ENCODE measurements around the gene HOXC9. TPM values are rescaled to one million over a fixed set of nuclear protein-coding genes. Genes with fewer than 3 reads are reported as not detected.
A peak's percentile ranks its signal among the peaks of the same experiment; 100 is the strongest.
"Not testable (repeated sequence)": the region's sequence is repeated elsewhere in the genome, so short reads cannot be mapped to it uniquely, and the experiment has no call there.

HOXC9 gene
- total and polyA plus RNA-seq, 2 of the 8 experiments (the other 6 are each of a cell fraction or from before 2014, with no cell fraction given): not detected

DNA sequence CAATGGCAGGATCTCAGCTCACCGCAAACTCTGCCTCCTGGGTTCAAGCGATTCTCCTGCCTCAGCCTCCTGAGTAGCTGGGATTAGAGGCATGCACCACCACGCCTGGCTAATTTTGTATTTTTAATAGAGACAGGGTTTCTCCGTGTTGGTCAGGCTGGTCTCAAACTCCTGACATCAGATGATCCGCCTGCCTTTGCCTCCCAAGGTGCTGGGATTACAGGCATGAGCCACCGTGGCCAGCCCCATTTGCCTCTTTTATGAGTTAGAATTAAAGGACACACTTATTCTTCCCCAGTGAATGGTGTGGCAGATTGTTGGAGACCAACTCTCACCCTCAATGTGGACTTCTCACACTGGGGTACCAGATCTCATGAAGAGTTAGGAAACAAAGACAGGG lies 42.1 kb downstream of the HOXC9 start:
- H3K23me2 ChIP-seq (ENCODE audit: low read depth, low read length); H3K4me1 ChIP-seq (replicated peaks in 1 of 4; ENCODE audit: control insufficient read depth in 3 of 4, insufficient read depth in 4 of 4, low read length in 3 of 4); H2BK12ac ChIP-seq (ENCODE audit: low read depth, low read length); H2BK20ac ChIP-seq (ENCODE audit: low read length); H2BK120ac ChIP-seq (replicated peaks; ENCODE audit: low read depth, low read length); H3K9me3 ChIP-seq (ENCODE audit: insufficient read depth in 2 of 2, low read depth in 1 of 2, low read length in 1 of 2); H3K79me1 ChIP-seq (ENCODE audit: low read depth, low read length); H3K9ac ChIP-seq (replicated peaks in 1 of 4; ENCODE audit: extremely low read depth in 1 of 4, low read depth in 3 of 4, low read length in 3 of 4); H3K14ac ChIP-seq (ENCODE audit: insufficient read length); H4K91ac ChIP-seq (replicated peaks; ENCODE audit: insufficient read length, low read length); H2AFZ ChIP-seq (ENCODE audit: low read length); H4K8ac ChIP-seq (ENCODE audit: extremely low read depth, insufficient read depth, low read length); POLR2A ChIA-PET (ENCODE audit: partially characterized antibody); H2BK5ac ChIP-seq (ENCODE audit: low read depth, low read length); H3K79me2 ChIP-seq (ENCODE audit: control insufficient read depth in 1 of 2, insufficient read depth in 2 of 2, low read length in 2 of 2); H3K23ac ChIP-seq (ENCODE audit: insufficient read length); H2BK15ac ChIP-seq (ENCODE audit: low read length); H2AK5ac ChIP-seq (ENCODE audit: low read depth, low read length); H3K36me3 ChIP-seq (ENCODE audit: control insufficient read depth in 2 of 4, insufficient read depth in 4 of 4, low read length in 3 of 4); H3K4me2 ChIP-seq (ENCODE audit: insufficient read depth in 1 of 2, low read depth in 2 of 2, low read length in 2 of 2); H3K56ac ChIP-seq (replicated peaks; ENCODE audit: insufficient read length, low read depth, low read length); FAIRE-seq; H3K4ac ChIP-seq (replicated peaks; ENCODE audit: insufficient read length, low read depth, low read length); H3K18ac ChIP-seq (ENCODE audit: extremely low read depth, low read length); H4K5ac ChIP-seq (ENCODE audit: insufficient read length, low read depth, low read length); DNase-seq (ENCODE audit: low read depth in 1 of 2, low spot score in 2 of 2); H3K4me3 ChIP-seq (ENCODE audit: extremely low read depth in 1 of 4, insufficient read depth in 2 of 4, low read depth in 3 of 4, low read length in 4 of 4); H3K27ac ChIP-seq (ENCODE audit: low read depth, low read length): not testable (repeated sequence)
- 62% methylated on average over 6 of the region's 6 CpGs; no CpG with 5 or more reads in 1 of the 2 experiments for WGBS, 2 experiments (ENCODE audit: extremely low coverage in 1 of 2, insufficient coverage in 1 of 2, insufficient read length in 1 of 2, insufficient replicate concordance in 2 of 2, low coverage in 1 of 2, low lambda C conversion rate in 2 of 2, missing lambda C conversion rate in 1 of 2)
- TF ChIP-seq RNF2 (IDR thresholded peaks at IDR 0.05; ENCODE audit: borderline replicate concordance, low read depth, low read length, missing control alignments, poor library complexity, severe bottlenecking): peak; percentile 14
- CTCF ChIA-PET (ENCODE audit: partially characterized antibody): interaction anchor here (0.7 to 20.0 kb wide), 10 partner anchors 9 to 295 kb away, joined by 3 to 339 read pairs (median 4); partner anchors contain the start of genes HOXC5 and SMUG1
- peaks cover 95 to 100% (median 99%) of the 10 kb centered on the region in 4 experiments for H3K27me3 ChIP-seq (replicated peaks in 1 of 4; ENCODE audit: control insufficient read depth in 3 of 4, extremely low read depth in 1 of 4, insufficient read depth in 3 of 4, low read length in 3 of 4)
- peaks cover 9 to 19% of the 10 kb centered on the region in 2 experiments for H4K20me1 ChIP-seq (replicated peaks in 1 of 2; ENCODE audit: control insufficient read depth in 1 of 2, insufficient read depth in 2 of 2, low read length in 2 of 2)
